Measurements from ENCODE around the gene HNRNPD. TPM values are rescaled to one million over a fixed set of nuclear protein-coding genes. Genes with fewer than 3 reads are reported as not detected.

HNRNPD gene
- total and polyA plus RNA-seq, 2 experiments from 2014 or later, result 245 to 768 TPM

DNA sequence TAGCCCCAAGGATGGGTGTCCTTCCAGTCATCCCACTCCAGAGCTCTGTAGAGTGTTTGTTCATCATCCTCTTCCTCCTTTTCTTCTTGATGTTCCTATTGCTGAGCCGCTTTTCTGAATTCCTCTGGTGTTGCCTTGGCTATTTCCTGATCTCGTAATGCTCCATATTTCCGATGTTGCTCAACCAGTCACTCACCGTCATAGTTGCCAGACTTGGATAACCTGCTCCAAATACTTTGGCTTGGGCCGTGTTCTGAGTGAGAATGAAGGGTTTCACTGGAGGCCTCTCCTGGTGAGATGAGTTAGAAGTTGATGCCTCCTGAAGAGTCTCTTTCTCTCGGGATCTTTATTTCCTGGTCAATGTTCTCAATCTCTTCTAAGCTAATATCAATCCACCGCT is 27.8 kb upstream of the HNRNPD start:
- no peaks in the 10 kb centered on the region for H3K4me1 Mint-ChIP-seq

More for the DNA sequence above, 27.8 kb upstream of the HNRNPD start:
- TF ChIP-seq JUNB (IDR thresholded peaks at IDR 0.05; ENCODE audit: unreplicated experiment) (no peak), ZNF331 (CRISPR knock-in tag; IDR thresholded peaks at IDR 0.05; ENCODE audit: low read depth) (no peak), CREB1 (CRISPR knock-in tag; IDR thresholded peaks at IDR 0.05; ENCODE audit: low read depth) (no peak), EZH2 (IDR thresholded peaks at IDR 0.05; ENCODE audit: low read depth, unreplicated experiment) (no peak), EZH2phosphoT487 (IDR thresholded peaks at IDR 0.05; ENCODE audit: unreplicated experiment) (no peak), ZNF114 (CRISPR knock-in tag; IDR thresholded peaks at IDR 0.05) (no peak)
- TF ChIP-seq, protein P1, sequence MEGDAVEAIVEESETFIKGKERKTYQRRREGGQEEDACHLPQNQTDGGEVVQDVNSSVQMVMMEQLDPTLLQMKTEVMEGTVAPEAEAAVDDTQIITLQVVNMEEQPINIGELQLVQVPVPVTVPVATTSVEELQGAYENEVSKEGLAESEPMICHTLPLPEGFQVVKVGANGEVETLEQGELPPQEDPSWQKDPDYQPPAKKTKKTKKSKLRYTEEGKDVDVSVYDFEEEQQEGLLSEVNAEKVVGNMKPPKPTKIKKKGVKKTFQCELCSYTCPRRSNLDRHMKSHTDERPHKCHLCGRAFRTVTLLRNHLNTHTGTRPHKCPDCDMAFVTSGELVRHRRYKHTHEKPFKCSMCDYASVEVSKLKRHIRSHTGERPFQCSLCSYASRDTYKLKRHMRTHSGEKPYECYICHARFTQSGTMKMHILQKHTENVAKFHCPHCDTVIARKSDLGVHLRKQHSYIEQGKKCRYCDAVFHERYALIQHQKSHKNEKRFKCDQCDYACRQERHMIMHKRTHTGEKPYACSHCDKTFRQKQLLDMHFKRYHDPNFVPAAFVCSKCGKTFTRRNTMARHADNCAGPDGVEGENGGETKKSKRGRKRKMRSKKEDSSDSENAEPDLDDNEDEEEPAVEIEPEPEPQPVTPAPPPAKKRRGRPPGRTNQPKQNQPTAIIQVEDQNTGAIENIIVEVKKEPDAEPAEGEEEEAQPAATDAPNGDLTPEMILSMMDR (conservative IDR thresholded peaks at IDR 0.05; ENCODE audit: low read depth in 2 of 2), result no peak
- TF ChIP-seq, protein P2, sequence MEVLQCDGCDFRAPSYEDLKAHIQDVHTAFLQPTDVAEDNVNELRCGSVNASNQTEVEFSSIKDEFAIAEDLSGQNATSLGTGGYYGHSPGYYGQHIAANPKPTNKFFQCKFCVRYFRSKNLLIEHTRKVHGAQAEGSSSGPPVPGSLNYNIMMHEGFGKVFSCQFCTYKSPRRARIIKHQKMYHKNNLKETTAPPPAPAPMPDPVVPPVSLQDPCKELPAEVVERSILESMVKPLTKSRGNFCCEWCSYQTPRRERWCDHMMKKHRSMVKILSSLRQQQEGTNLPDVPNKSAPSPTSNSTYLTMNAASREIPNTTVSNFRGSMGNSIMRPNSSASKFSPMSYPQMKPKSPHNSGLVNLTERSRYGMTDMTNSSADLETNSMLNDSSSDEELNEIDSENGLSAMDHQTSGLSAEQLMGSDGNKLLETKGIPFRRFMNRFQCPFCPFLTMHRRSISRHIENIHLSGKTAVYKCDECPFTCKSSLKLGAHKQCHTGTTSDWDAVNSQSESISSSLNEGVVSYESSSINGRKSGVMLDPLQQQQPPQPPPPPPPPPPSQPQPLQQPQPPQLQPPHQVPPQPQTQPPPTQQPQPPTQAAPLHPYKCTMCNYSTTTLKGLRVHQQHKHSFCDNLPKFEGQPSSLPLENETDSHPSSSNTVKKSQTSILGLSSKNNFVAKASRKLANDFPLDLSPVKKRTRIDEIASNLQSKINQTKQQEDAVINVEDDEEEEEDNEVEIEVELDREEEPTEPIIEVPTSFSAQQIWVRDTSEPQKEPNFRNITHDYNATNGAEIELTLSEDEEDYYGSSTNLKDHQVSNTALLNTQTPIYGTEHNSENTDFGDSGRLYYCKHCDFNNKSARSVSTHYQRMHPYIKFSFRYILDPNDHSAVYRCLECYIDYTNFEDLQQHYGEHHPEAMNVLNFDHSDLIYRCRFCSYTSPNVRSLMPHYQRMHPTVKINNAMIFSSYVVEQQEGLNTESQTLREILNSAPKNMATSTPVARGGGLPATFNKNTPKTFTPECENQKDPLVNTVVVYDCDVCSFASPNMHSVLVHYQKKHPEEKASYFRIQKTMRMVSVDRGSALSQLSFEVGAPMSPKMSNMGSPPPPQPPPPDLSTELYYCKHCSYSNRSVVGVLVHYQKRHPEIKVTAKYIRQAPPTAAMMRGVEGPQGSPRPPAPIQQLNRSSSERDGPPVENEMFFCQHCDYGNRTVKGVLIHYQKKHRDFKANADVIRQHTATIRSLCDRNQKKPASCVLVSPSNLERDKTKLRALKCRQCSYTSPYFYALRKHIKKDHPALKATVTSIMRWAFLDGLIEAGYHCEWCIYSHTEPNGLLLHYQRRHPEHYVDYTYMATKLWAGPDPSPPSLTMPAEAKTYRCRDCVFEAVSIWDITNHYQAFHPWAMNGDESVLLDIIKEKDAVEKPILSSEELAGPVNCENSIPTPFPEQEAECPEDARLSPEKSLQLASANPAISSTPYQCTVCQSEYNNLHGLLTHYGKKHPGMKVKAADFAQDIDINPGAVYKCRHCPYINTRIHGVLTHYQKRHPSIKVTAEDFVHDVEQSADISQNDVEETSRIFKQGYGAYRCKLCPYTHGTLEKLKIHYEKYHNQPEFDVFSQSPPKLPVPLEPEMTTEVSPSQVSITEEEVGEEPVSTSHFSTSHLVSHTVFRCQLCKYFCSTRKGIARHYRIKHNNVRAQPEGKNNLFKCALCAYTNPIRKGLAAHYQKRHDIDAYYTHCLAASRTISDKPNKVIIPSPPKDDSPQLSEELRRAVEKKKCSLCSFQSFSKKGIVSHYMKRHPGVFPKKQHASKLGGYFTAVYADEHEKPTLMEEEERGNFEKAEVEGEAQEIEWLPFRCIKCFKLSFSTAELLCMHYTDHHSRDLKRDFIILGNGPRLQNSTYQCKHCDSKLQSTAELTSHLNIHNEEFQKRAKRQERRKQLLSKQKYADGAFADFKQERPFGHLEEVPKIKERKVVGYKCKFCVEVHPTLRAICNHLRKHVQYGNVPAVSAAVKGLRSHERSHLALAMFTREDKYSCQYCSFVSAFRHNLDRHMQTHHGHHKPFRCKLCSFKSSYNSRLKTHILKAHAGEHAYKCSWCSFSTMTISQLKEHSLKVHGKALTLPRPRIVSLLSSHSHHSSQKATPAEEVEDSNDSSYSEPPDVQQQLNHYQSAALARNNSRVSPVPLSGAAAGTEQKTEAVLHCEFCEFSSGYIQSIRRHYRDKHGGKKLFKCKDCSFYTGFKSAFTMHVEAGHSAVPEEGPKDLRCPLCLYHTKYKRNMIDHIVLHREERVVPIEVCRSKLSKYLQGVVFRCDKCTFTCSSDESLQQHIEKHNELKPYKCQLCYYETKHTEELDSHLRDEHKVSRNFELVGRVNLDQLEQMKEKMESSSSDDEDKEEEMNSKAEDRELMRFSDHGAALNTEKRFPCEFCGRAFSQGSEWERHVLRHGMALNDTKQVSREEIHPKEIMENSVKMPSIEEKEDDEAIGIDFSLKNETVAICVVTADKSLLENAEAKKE (CRISPR knock-in tag; IDR thresholded peaks at IDR 0.05), result no peak
- TF ChIP-seq, protein P3, sequence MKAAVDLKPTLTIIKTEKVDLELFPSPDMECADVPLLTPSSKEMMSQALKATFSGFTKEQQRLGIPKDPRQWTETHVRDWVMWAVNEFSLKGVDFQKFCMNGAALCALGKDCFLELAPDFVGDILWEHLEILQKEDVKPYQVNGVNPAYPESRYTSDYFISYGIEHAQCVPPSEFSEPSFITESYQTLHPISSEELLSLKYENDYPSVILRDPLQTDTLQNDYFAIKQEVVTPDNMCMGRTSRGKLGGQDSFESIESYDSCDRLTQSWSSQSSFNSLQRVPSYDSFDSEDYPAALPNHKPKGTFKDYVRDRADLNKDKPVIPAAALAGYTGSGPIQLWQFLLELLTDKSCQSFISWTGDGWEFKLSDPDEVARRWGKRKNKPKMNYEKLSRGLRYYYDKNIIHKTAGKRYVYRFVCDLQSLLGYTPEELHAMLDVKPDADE (IDR thresholded peaks at IDR 0.05), result no peak
- no peak overlapping the region; the same call in 1 of the 2 replicates for H2AFZ ChIP-seq
- H3K79me2 ChIP-seq (replicated peaks; ENCODE audit: insufficient read depth), result no peaks in the 10 kb centered on the region
- H3K27me3 Mint-ChIP-seq (ENCODE audit: insufficient read depth, low read depth, poor library complexity), result peaks cover 2% of the 10 kb centered on the region
- H3K4me3 ChIP-seq, result no peak overlapping the region
- H3K4me3 Mint-ChIP-seq, result no peak overlapping the region
- no peaks in the 10 kb centered on the region; the same call in 1 of the 2 replicates for H3K9me2 ChIP-seq (ENCODE audit: insufficient read depth)
- no peak overlapping the region for H3K27ac Mint-ChIP-seq
- H3F3A ChIP-seq (replicated peaks; ENCODE audit: low read depth), result no peaks in the 10 kb centered on the region
- H3K4me1 ChIP-seq (ENCODE audit: insufficient read depth), result no peaks in the 10 kb centered on the region
- H3K4me2 ChIP-seq, result no peak overlapping the region
- no peaks in the 10 kb centered on the region for H4K20me1 ChIP-seq (replicated peaks; ENCODE audit: insufficient read depth)
- no peaks in the 10 kb centered on the region for H3K27me3 ChIP-seq (ENCODE audit: insufficient read depth)
- no peak overlapping the region for H3K27ac ChIP-seq (ENCODE audit: low read depth)
- DNase-seq (ENCODE audit: low spot score), result no peak
- H3K9me3 Mint-ChIP-seq, result no peaks in the 10 kb centered on the region; the same call in 2 of the 3 replicates
- H3K36me3 Mint-ChIP-seq (ENCODE audit: low read depth), result no peaks in the 10 kb centered on the region
- no peaks in the 10 kb centered on the region for H3K36me3 ChIP-seq (ENCODE audit: insufficient read depth)
- no peak for ATAC-seq

Data from GM23338 (cell line).